GM18507 (cell line): ENCODE results near the gene SRP14.
"Not testable (repeated sequence)": the region's sequence is repeated elsewhere in the genome, so short reads cannot be mapped to it uniquely, and the experiment has no call there.

Experiments used
- DNase-seq: peaks from one replicate; pipeline ENCODE4 v3.0.0; 2011; ENCODE audit warnings: low read depth; ENCODE audit not compliant: insufficient read length; ENCODE audit errors: extremely low spot score
- FAIRE-seq: peaks from 2 replicates; lab custom pipeline; 2011; peaks lifted over from hg19 to GRCh38; lab: Jason Lieb, UNC

Gene SRP14, protein sequence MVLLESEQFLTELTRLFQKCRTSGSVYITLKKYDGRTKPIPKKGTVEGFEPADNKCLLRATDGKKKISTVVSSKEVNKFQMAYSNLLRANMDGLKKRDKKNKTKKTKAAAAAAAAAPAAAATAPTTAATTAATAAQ

DNA sequence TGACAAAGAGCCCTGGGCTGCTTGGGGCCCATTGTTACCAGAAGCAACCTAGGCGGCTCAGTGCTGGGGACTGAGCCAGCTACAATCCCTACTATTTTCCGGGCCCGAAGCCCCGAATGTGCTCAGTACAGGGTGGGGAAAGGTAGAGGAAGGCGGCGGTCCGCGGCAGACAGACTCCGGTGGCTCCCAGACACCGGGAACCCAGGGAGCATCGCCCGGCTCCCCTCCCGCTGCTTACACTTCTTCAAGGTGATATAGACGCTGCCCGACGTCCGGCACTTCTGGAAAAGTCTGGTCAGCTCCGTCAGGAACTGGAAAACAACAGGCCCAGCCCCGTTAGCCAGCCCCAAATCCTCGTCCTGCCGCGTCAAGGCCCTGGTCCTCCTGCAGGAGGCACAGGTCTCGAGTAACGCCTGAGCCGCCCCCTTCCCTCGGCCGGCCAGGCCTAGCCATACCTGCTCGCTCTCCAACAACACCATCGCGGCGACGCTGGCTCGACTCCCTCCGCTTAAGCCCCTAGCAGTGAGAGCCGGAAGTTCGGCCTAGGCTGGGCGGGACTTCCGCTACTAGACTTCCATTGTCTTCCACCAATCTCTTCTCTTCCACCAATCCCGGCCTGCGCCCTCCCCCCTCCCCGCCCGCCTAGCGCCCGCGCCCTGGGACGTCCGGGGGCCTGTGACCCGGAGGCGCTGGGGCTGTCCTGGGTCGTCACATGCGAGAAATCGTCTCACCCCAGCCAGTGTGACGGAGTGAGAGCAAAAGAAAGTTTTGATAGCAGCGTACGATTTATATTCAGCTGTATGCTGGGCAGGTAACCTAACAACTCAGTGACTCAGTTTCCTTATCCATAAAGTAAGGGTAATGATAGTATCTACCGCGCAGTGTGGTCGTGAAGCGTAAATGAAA lies at the start of gene SRP14:
SRP14 (minus strand) TSS at position 544 of the 906 bp plus-strand sequence; CDS start at position 479, 65 bp downstream.
- FAIRE-seq (peak; percentile 96), DNase-seq (peak; percentile 87)

DNA sequence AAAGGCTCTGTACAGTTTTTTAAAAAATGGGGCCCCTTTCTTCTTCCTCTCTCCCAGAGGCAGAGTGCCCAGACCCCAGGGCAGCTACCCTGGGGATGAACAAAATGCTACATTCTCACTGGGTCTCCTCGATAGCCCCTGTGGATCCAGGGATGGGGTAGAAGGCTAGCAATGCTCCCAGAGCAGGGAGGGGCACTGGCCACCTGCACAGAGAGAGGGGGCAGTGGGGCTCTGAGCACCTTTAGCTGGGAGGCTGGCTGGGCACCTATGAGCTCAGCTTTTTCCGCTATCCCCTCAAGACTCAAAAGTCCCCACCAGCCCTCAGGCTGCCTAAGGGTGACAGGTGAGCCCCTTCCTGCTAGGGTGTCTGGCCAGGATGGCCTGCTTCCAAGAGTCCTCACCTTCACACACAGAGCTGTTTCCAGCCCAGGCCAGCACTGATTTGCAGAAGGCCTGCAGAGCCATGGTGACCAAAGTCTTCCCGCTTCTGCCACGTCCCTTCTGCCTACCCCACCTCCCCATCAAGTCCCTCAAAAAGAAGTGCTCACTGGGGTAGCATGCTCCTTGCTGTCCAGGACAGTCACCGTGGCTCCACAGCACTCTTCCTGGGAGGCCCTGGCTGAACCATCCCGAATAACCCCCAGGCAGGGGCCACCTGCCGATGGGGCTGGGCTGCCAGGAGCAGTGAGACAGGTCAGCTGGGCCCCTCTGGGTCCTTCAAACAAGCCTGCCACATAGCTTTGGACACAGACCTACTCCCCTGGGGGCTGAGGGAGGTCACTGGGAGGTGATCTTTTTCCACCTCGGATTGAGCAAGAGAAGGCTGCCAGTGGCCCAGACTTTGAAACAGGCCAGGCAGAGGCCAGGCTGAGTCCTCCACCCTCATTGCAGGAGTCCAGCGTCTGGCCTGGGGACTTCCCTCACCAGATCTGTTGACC lies 49.3 kb upstream of the SRP14 start:
- no peak for DNase-seq
- no peak for FAIRE-seq

DNA sequence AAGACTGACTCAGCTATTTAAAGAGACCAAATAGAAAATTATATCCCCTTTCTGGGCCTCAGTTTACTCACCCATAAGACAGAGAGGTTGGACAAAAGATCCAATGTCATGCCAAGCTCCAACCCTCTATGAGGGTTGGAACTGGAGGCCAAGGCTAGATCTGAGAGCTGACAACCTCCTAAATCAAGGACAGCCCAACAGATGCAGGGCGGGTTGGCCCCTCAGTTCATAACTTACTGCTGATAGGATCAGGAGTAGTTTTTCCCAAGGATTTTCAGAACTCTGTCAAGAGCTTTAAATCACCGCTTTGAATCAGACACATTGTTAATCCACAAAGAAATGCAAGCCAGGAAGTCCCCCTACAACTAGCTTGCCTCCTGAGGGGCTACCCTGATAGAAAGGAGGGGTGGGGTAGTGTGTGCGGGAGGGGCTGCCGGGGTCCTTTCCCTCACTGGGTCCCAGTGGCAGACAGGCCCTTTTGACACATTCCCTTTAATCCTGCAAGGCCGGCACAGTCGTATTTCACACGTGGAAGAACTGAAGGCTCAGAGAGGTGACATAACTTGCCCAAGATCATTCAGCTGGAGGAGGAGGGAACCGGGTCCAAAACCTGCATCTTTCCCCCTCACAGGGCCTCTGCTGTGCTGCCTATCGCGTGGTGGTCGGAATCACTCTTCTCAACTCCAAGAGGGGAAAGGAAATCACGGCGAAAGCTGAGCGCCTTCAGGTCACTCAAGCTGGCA lies 48.3 kb upstream of the SRP14 start:
- FAIRE-seq (no peak), DNase-seq (no peak)

DNA sequence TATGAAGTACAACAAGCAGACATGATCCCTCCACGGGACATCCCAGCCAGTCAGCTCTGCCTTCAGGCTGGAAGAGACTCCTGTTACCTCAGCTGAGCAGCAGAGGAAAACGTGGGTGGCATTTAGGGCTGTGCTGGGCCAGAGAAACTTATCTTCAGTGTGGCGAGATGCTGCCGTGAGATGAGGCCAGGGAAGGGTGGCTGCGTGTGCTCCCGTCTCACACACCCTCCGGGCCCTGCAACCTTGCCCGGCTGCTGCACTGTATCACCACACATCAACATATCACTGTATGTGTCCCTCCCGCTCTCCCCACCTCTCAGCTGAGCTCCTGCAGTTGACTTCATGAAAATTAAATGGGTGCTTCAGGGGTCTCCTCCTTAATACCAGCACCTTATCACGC lies 46.3 kb upstream of the SRP14 start:
- FAIRE-seq (no peak), DNase-seq (no peak)

DNA sequence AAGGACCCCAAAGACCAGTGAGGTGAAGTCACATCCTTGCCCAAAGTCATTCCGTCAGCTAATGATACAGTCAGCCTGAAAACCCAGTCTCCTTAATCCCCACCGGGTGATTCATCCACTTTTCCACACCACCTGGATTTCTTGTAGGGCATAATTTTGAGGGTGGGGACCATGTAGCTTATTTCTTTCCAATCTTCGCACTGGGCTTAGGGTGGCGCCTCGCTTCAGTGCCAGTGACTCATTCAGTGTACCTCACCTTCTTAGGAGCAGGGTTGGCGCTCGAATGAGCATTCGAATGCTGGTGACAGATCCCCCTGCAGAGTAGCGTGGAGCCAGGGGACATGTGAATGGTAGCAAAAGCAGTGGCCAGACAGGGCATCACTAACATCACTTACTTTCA lies 45.7 kb upstream of the SRP14 start:
- FAIRE-seq, result no peak
- no peak for DNase-seq

DNA sequence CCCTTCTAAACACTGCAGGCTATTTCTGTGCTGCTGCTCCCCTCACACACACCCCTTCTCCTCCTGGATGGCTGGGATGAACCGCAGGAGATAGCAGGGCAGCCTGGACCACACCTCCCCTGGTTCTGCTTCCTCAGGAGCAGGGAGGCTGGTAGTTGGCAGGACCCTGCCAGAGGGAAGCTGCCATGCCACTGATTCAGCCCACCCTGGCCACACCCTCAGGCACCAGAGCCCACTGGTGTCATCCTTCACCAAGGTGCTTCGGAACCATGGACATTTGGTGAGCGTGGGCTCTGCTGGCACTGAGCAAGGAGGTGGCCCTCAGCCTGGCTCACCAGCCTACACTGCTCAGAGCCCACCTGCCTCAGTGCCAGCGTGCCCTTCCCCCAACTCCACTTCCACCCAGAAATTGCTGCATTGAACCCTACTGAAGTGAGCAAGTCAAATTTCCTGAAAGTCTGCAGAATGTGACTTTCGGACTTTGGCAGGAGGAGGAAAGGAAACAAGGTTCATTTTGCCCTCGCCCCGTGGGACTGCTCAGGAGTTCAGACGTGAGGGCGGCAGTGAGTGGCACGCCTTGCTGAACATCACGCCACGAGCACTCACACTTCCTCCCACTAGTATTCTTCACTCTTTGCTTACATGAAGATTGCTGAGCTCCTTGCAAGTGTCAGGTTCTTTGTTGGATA lies 43.4 kb upstream of the SRP14 start:
- DNase-seq (no peak), FAIRE-seq (peak; percentile 67)

DNA sequence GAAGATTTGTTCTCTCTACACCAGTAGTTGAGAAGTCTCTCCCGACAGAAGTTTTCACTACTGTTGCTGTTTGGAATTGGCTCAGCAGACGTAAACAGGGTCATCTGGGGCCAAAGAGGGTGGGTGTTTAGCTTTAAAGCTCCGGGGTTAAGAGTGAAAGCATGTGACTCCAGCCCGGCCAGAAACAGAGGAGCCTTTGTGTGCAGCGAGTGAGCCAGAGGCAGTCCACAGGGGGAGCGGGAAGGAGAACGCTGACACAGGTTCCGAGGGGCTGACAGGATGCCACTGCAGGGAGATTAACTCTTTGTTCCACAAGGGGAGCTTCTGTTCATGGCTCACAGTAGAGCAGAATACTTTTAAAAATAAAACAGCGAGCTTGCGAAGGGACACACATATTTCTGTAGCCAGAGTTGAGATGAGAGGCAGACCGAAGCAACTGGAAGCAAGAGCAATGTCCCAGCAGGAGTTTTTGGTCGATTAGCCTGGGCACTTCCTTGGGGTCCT lies 42.8 kb upstream of the SRP14 start:
- no peak for DNase-seq

DNA sequence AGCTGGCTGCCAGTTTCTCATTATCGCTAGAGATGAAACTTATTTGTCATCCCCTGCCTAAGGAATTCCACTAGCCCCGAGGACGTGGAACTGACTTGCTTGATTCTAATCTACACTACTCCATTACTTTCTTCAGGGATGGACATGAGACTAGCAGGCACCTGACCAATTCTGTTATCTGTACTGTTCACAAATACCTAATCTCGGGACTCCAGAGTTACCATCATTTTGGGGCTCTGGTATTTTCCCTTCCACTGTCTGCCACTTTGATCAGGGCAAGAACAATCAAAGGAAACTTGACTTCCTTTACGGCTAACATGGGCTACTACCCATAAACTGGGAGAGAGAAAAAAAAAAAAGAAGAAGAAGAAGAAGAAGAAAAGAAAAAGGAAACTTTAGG lies 41.9 kb upstream of the SRP14 start:
- FAIRE-seq (no peak), DNase-seq (no peak)

More for the DNA sequence above, 42.8 kb upstream of the SRP14 start:
- peak; percentile 18 for FAIRE-seq

DNA sequence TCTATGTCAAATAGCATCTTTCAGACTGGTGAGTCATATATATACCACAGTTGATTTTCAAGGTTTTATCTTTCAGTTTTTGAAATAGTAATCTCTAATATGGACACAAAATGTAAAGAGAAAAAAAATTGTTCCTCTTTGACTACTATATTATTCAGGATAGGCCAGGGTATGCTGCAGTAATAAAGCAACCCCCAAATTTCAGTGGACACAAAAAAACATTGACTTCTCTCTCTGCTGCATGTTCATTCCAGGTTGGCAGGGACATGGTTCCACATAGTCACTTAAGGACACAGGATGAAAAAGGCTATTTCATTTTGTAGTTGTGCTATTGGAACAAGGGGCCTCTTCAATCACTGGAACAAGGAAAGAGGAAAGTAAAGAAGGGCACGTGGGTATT lies 41.1 kb upstream of the SRP14 start:
- FAIRE-seq (no peak), DNase-seq (no peak)

DNA sequence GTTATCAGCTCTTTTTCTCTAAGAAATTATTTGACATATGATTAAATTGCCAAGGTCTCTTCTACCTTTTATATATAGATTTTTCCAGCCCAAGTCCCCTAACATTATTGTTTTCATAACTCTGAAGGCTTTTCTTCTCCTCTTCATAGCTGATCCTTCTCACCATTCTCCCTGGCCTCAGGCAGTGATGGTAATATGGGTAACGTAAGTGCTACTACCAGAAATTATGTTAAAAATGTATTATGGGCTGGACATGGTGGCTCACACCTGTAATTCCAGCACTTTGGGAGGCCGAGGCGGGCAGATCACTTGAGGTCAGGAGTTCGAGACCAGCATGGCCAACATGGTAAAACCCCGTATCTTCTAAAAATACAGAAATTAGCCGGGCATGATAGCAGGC lies 40.5 kb upstream of the SRP14 start:
- FAIRE-seq (no peak), DNase-seq (no peak)

DNA sequence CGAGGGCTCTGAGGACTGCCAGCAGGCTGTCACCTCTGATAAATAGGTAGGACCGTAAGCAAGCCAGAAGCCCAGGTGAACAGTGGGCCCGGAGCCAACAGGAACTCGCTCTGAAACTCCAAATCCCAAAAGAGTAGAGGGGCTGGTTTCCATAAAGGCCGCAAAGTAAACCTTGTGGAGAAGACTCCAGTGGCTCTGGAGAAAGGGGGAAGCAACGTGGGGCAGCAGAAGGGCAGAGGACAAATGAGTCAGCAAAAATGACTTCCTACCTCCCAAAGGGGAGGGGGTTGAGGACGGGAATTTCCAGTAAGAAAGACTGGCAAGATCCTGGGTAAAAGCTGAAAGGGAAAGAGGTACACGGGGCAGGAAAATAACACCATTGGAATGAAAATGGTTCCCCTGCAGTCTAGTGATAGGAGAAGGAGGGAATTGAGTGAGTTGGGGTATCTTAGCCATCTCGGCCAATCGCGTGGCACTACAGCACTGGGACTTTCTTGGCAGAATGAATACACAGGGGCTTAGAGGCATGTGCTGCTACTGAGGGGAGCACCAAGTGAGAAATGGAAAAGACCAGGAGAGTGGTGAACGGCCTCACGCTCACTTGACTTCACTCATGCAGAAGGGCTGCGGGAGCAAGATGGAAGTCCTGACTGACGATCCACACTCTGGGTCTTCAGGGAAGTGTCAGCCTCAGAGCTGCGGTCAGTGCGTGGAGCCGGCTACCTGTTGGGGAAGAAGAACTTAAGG lies 36.5 kb upstream of the SRP14 start:
- DNase-seq (no peak), FAIRE-seq (no peak)

DNA sequence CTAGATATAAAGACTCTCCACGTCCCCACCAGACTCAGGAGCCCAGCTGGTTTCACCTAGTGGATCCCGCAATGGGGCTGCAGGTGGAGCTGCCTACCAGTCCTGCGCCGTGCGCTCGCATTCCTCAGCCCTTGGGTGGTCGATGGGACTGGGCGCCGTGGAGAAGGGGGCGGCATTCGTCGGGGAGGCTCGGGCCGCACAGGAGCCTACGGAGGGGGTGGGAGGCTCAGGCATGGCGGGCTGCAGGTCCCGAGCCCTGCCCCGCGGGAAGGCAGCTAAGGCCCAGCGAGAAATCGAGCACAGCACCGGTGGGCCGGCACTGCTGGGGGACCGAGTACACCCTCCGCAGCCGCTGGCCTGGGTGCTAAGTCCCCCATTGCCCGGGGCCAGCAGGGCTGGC lies 35.7 kb upstream of the SRP14 start:
- not testable (repeated sequence) for FAIRE-seq

DNA sequence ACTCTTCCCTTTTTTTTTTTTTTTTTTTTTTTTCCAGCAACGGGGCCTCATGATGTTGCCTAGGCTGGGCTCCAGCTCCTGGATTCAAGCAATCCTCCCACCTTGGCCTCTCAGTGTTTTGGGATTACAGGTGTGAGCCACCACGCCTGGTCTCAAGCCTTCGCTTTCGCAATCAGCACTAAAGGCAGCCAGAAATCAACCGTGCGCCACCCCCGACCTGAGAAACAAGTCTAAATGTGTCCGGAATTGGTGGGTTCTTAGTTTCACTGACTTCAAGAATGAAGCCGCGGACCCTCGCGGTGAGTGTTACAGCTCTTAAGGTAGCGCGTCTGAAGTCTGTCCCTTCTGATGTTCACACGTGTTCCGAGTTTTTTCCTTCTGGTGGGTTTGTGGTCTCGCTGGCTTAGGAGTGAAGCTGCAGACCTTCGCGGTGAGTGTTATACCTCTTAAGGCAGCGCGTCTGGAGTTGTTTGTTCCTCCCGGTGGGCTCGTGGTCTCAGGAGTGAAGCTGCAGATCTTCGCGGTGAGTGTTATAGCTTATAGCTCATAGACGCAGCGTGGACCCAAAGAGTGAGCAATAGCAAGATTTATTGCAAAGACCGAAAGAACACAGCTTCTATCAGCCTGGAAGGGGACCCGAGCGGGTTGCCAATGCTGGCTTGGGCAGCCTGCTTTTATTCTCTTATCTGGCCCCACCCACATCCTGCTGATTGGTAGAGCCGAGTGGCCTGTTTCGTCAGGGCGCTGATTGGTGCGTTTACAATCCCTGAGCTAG lies 34.9 kb upstream of the SRP14 start:
- FAIRE-seq, DNase-seq: not testable (repeated sequence)

More for the DNA sequence above, 35.7 kb upstream of the SRP14 start:
- not testable (repeated sequence) for DNase-seq

DNA sequence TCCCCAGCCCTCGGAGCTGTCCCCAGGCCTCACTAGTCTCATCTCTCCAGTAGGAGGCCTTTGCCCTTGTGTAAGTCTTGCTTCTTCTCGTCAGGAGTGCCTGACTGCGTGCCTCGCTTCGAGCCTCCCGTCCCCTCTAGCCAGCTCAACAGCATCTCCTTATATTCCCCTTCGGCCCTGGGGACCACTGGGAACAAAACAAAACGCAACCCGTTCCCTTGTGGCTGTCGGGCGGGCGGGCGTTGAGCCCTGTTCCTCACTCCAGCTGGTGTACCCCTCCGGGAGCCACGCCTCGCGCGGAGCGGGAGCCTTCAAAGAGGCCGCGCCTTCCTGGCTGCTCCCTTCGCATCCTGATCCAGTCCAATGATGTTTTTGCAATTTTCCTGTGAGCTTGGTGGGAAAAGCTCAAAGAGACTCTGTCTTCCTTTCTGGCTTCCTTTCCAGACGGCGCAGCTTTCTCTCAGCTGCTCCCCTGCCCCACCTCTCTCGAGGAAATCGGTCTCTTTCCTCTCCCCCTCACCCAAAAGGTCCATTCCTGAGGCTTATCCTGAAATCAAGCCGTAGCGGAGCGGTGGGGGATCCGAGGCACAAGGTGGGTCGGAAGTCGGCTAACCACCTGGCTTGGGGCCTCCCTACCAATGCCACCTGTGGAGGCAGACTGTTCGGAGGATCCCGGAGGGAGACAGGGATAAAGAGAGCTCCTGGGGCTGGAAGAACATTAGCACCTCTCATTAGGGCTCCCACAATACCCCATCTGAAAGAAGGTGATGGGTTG lies 33.4 kb upstream of the SRP14 start:
- FAIRE-seq, result no peak
- DNase-seq, result no peak

DNA sequence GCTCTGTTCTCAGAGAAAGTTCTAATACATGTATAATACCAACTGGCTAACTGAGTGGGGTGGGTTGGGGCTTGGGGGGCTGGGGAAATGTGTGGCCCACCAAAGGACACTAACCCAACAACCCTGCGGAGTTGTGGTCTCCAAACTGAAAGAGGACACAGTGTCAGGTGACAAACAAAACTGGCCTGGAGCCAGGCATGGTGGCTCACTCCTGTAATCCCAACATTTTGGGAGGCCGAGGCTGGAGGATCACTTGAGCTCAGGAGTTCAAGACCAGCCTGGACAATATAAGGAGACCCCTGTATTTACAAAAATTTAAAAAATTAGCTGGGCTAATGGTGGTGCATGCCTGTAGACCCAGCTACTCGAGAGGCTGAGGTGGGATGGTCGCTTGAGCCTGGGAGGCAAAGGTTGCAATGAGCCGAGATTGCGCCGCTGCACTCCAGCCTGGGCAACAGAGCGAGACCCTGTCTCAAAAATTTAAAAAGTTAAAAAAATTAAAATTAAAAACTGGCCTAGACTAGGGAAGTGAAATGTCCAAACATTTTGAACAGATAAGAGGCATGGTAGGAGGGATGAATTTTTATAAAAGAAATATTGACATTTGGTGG lies 31.7 kb upstream of the SRP14 start:
- FAIRE-seq, result no peak
- DNase-seq, result no peak

DNA sequence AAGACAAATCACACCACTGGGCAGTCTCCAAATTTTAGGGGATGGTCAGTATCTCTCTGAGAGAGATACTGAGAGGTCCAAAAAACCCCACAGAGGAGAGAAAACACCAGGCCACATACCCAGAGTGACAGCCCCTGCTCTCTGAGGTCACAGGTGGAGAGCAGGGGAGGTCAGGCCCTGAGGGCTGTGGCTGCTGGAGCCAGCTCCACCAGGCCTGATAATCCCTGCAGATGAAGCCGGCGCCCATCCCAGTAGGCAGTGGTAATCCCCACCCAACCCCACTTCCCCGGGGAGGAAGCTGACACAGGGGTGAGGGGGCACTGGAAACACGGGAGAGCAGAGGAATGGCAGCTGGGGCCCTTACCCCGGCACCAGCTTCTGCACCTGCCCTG lies 31.2 kb upstream of the SRP14 start:
- FAIRE-seq (peak; percentile 39), DNase-seq (no peak)
